Thymus (tissue), 11 donors: ENCODE results near the gene TUFT1. TPM values are rescaled to one million over a fixed set of nuclear protein-coding genes. Genes with fewer than 3 reads are reported as not detected.

Experiments used
- DNase-seq, 9 donors: peaks; one replicate each; pipeline ENCODE4 v3.0.0-alpha.2; 2013; ENCODE audit warnings: low spot score in 9 of 9, low read depth in 6 of 9, missing footprints in 1 of 9
- H3K27ac ChIP-seq, 2 donors: one replicate each; pipeline ENCODE4 v1.5.1; 2013; ENCODE audit warnings: control low read depth in 1 of 2, low read depth in 1 of 2, low read length in 1 of 2, mild to moderate bottlenecking in 1 of 2, moderate library complexity in 1 of 2
- H3K27me3 ChIP-seq, 2 donors: one replicate each; pipeline ENCODE4 v1.5.1; 2013; ENCODE audit warnings: low read length in 1 of 2; ENCODE audit not compliant: control insufficient read depth in 2 of 2, insufficient read depth in 1 of 2
- H3K36me3 ChIP-seq, 2 donors: one replicate each; pipeline ENCODE4 v1.5.1; 2013; ENCODE audit warnings: low read length in 1 of 2, mild to moderate bottlenecking in 1 of 2, moderate library complexity in 1 of 2; ENCODE audit not compliant: control insufficient read depth in 2 of 2, insufficient read depth in 2 of 2
- H3K4me1 ChIP-seq, 2 donors: one replicate each; pipeline ENCODE4 v1.5.1; 2013; ENCODE audit warnings: low read length in 2 of 2; ENCODE audit not compliant: control insufficient read depth in 2 of 2, insufficient read depth in 2 of 2
- H3K4me3 ChIP-seq, 2 donors: one replicate each; pipeline ENCODE4 v1.5.1; 2013; ENCODE audit warnings: low read length in 2 of 2, control low read depth in 1 of 2, mild to moderate bottlenecking in 1 of 2
- H3K9me3 ChIP-seq, 2 donors: one replicate each; pipeline ENCODE4 v1.5.1; 2013; ENCODE audit warnings: low read length in 1 of 2, mild to moderate bottlenecking in 1 of 2; ENCODE audit not compliant: control insufficient read depth in 2 of 2, insufficient read depth in 1 of 2
- whole genome bisulfite sequencing: extraction: QIAGEN DNeasy Blood & Tissue Kit; methylation state at CpG from one replicate; pipeline ENCODE4 v1.1.7; 2013; 5-methylcytosine and 5-hydroxymethylcytosine counted together
- polyA plus RNA-seq: library from polyadenylated mRNA; stranded (reverse); fragments of 200-250 nt; gene quantifications from one replicate; pipeline ENCODE4 v1.2.3, GENCODE V29; 2013
- total RNA-seq: library from RNA; stranded (reverse); fragments of 120-200 nt; gene quantifications from one replicate; pipeline ENCODE4 v1.2.4, GENCODE V29; 2013
- donor health status: healthy.

Gene TUFT1
- total and polyA plus RNA-seq, 2 donors, result 2.1 to 6.9 TPM

DNA sequence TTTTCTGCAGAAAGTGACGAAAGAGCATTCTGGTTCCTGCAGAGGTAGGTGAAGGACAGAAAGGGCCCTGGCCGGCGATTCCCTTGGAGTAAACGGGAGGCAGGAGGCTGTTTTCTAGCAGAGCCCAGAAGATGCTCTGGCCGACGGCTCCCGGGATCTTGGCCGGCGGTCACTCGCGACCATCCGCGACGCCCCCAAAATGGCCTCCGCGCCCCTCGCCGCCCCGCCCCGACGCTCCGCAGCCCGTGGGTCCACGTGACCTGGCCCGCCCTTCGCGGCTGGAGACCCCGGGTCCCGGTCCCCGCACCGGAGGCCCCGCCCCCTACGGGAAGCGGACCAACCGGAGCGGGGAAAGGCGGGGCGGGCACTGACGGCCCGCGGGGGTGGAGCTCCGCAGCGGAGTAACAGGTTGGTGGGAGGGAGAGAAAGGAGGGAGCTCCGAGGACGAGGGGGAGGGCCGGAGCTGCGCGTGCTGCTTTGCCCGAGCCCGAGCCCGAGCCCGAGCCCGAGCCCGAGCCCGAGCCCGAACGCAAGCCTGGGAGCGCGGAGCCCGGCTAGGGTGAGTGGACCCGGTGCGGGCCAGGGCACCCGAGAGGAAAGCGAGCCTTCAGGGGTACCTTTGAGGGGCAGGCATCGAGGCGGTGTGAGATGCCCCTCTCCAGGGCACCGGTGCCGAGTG, 29.0 kb upstream of the TUFT1 start, which contains the start of gene CGN:
Gene CGN, plus strand, starts transcription at position 431 of the 679 bp plus-strand sequence. CDS start 7,133 bp downstream, outside the sequence.
- Histone ChIP-seq H3K9me3 (no peaks in the 10 kb centered on the region), H3K4me3 (peak within 1 kb of the TSS; percentile 70 to 81), H3K4me1 (peaks cover 13 to 35% of the 10 kb centered on the region in 2 donors), H3K27me3 (peaks cover 0 to 28% of the 10 kb centered on the region in 2 donors), H3K27ac (peak within 1 kb of the TSS in 1 of 2 donors; percentile 36), H3K36me3 (no peaks in the 10 kb centered on the region)
- under 1% methylated on average over 68 of the region's 68 CpGs for WGBS
- DNase-seq, result peak in 8 of 9 donors; percentile 75 to 94 (median 87)

DNA sequence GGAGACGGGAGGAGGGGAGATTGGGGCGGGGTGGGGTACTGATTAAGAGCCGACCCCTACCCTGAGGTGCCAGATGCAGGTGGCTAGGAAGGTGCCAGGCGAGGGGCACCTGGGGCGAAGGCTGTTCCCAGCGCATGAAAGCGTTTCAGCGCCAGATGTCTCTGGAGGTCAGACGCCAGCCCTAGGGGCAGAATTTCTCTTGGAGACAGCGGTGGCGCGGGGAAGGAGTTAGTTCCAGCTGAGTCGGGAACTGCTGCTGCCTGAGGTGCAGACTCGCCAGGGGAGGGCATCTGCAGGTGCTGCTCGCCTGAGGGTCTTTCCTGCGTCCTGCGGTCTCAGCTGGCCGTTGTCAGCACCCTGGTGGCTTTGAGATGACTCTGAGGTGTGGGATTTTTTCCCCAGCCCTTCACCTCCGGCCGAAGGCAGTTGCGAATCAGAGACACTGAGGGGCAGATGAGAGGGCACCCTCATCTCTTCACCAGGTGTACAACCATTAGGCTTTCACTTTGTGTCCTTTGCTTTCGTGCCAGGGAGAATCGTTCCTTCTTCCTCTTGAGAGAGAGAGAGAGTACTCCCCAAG, 28.4 kb upstream of the TUFT1 start:
- no peaks in the 10 kb centered on the region for H3K36me3 ChIP-seq
- WGBS, result 1% methylated on average over 23 of the region's 23 CpGs
- no peak overlapping the region for H3K27ac ChIP-seq
- peaks cover 0 to 28% of the 10 kb centered on the region in 2 donors for H3K27me3 ChIP-seq
- H3K4me1 ChIP-seq, result peaks cover 13 to 35% of the 10 kb centered on the region in 2 donors
- DNase-seq, result peak in 4 of 9 donors; percentile 12 to 54 (median 23)
- H3K4me3 ChIP-seq, result peak overlapping the region; percentile 70 to 81
- H3K9me3 ChIP-seq, result no peaks in the 10 kb centered on the region

DNA sequence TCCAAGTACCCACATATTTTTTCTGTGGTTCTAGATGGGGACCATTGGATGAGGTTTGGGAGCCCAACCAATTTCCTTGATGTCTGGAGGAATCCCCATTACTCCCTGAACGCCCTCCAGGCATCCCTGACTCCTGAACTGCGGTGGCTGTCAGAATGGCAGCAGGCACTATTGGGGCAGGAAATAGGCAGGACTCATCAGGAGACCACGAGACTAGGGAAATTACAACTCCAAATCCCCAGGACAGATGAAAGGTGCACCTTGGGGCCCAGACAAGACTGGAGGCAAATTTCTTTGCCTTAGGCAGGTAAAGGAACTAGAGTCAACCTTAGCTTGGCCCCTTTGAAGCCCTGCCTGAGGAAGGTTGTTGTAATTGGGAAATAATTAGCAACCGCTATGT, 27.8 kb upstream of the TUFT1 start:
- no peak for DNase-seq
- H3K36me3 ChIP-seq, result no peaks in the 10 kb centered on the region
- no peaks in the 10 kb centered on the region for H3K9me3 ChIP-seq
- WGBS, result 72% methylated on average over 4 of the region's 4 CpGs
- H3K4me3 ChIP-seq, result no peak overlapping the region
- H3K4me1 ChIP-seq, result peaks cover 13 to 35% of the 10 kb centered on the region in 2 donors
- peaks cover 0 to 28% of the 10 kb centered on the region in 2 donors for H3K27me3 ChIP-seq
- H3K27ac ChIP-seq, result no peak overlapping the region

DNA sequence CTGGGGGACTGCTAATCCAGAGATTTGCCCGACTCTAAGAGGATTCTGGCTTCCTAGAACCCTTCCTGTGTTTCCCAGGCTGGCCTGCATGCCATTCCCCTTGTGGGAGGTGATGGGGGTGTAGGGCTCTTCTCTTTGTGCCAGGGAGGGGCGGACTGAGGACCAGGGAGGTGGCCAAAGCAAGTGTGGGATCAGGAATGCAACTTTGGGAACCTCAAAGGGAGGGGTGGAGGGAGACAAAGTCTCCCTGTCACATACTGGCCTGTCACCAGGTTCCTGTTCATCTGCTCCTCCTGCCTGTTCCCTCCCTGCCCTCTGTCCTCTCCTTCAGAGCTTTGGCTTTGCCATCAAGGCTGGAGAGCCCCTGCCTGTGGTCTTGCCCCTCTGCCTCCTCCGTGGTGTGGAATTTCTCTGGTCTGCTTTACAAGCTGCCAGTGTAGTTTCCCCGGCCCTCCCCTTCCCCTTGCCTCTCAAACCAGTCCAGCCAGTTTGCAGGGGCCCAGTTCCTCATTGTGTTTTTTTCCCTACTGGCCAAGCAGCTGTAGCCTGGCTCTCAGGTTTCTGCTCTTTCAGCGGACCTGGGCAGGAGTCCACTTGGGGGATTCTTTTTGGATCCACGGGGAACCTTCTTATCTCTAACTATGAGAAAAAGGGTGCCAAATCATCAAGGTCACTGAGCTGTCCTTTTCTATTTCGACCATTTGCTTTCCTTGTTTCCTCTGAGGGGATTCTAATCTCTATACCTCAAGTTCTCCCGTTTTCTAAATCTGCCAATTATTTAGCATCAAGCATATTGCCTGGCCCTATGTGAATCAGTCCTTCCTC, 27.1 kb upstream of the TUFT1 start:
- no peak overlapping the region for H3K4me3 ChIP-seq
- peaks cover 0 to 28% of the 10 kb centered on the region in 2 donors for H3K27me3 ChIP-seq
- no peak overlapping the region for H3K27ac ChIP-seq
- H3K4me1 ChIP-seq, result peaks cover 13 to 35% of the 10 kb centered on the region in 2 donors
- no peak for DNase-seq
- H3K9me3 ChIP-seq, result no peaks in the 10 kb centered on the region
- 77% methylated on average over 8 of the region's 8 CpGs for WGBS
- no peaks in the 10 kb centered on the region for H3K36me3 ChIP-seq

DNA sequence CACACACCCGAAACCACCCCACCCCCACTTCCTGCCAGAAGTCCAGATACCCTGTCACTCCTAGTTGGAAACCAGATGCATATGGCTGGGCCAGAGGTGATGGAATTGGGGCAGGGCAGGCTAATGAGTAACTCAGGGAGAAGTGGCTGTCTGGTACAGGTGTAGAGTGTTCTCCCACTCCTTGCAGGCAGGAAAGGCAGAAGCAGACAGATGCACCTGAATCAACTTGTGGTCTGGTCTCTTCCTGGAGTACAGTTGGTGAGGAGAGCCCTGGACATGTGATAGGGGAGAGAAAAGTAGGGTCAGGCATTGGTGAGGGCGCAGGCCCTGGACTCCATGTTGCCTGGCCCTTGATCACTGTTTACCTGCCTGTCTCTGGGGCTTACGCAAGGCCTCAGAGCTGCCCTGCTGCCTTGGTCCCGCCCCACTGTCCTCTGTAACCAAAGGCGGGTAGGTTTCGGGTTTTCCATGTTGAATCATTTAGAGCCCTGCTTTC, 26.4 kb upstream of the TUFT1 start:
- Histone ChIP-seq H3K4me1 (peaks cover 13 to 35% of the 10 kb centered on the region in 2 donors), H3K27ac (no peak overlapping the region), H3K4me3 (no peak overlapping the region), H3K27me3 (peaks cover 0 to 28% of the 10 kb centered on the region in 2 donors), H3K9me3 (no peaks in the 10 kb centered on the region), H3K36me3 (no peaks in the 10 kb centered on the region)
- no peak for DNase-seq
- 81% methylated on average over 6 of the region's 6 CpGs for WGBS

DNA sequence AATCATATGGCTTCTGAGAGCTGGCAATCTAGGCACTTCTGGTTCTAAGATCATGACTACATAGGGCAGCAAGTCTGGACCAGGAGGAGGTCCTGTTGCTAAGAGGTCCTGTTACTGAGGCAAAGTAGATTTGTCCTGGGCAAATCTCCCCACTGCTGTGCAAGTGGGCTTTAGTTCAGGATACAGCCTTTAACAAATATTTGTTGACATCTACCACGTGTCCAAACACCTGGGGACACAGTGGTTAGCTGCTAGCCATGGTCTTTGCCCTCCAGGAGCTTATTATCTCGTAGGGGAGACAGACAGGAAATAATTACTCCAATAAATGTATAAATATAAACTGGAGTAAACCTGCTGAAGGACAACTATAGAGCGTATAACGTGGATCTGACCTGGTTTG, 25.7 kb upstream of the TUFT1 start:
- no peak for DNase-seq
- 96% methylated on average over 4 of the region's 4 CpGs for WGBS

DNA sequence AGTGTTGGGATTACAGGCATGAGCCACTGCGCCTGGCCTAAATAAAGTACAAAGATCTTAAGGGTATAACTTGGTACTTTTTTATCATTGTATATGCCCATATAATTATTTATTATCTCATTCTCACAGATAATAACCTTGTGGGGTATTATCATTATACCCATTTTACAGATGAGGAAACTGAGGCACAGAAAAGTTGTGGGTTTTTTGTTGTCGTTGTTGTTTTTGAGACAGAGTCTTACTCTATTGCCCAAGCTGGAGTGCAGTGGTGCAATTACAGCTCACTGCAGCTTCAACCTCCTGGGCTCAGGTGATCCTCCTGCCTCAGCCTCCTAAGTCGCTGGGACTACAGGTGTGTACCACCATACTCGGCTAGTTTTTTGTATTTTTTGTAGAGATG, 24.8 kb upstream of the TUFT1 start:
- H3K4me3 ChIP-seq, result no peak overlapping the region
- no peaks in the 10 kb centered on the region for H3K9me3 ChIP-seq
- peaks cover 0 to 17% of the 10 kb centered on the region in 2 donors for H3K27me3 ChIP-seq
- no peaks in the 10 kb centered on the region for H3K36me3 ChIP-seq
- H3K27ac ChIP-seq, result no peak overlapping the region
- H3K4me1 ChIP-seq, result peaks cover 10 to 31% of the 10 kb centered on the region in 2 donors
- DNase-seq, result no peak
- WGBS, result 86% methylated on average over 4 of the region's 4 CpGs

More for the DNA sequence above, 25.7 kb upstream of the TUFT1 start:
- peaks cover 13 to 35% of the 10 kb centered on the region in 2 donors for H3K4me1 ChIP-seq
- H3K4me3 ChIP-seq, result no peak overlapping the region
- H3K27ac ChIP-seq, result no peak overlapping the region
- peaks cover 0 to 24% of the 10 kb centered on the region in 2 donors for H3K27me3 ChIP-seq
- H3K9me3 ChIP-seq, result no peaks in the 10 kb centered on the region
- no peaks in the 10 kb centered on the region for H3K36me3 ChIP-seq

DNA sequence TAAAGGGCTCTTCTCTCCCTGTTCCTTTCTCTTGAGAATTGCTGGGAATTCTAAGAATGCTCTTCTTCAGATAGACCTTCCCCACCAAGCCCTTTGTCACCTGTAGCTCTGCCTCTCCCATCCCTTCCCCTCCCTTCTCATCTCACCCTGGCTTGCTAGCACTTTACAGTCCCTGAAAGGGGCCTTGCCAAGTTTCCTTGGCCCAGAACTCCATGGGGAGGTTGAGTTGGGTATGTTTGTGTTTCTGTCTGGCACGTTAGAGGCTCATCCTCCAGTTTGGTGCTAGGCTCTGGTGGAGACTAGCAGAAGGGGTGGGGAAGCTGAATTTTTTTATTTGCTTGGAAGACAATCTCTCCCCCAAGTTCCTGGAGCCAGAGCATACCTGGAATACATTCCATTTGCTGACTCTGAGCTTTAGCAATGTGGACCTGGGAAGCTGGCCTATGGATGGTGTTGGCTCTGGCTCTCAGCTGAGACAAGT, 24.0 kb upstream of the TUFT1 start:
- 94% methylated on average over 1 of the region's 1 CpG for WGBS
- Histone ChIP-seq H3K27me3 (peaks cover 0 to 14% of the 10 kb centered on the region in 2 donors), H3K36me3 (no peaks in the 10 kb centered on the region), H3K27ac (no peak overlapping the region), H3K9me3 (no peaks in the 10 kb centered on the region), H3K4me3 (no peak overlapping the region), H3K4me1 (peaks cover 8 to 25% of the 10 kb centered on the region in 2 donors)
- no peak for DNase-seq
